Vagina (tissue), 2 donors: ENCODE data around the gene ASCL2.

Experiments
- POLR2A ChIP-seq, 2 donors: fragments of 450-650 bp; IDR thresholded peaks; one replicate each; pipeline ENCODE4 v1.6.1; 2017; ENCODE audit warnings: antibody characterized with exemption in 2 of 2, mild to moderate bottlenecking in 2 of 2, moderate library complexity in 2 of 2
- POLR2AphosphoS5 ChIP-seq, 2 donors: sonication (generic); formaldehyde crosslinking; IDR thresholded peaks; one replicate each; pipeline ENCODE4 v1.9.0; 2017; ENCODE audit warnings: antibody characterized with exemption in 2 of 2, mild to moderate bottlenecking in 2 of 2, low read depth in 1 of 2; ENCODE audit not compliant: insufficient read depth in 1 of 2
- TF ChIP-seq, protein P1 (sequence below), 3 experiments: fragments of 450-650 bp in 2 of 3; fragments of 200-600 bp in 1 of 3; sonication (generic) in 1 of 3; IDR thresholded peaks; one replicate each; pipeline ENCODE4 v1.5.1; 2017 to 2019; ENCODE audit warnings: antibody characterized with exemption in 3 of 3, mild to moderate bottlenecking in 2 of 3, moderate library complexity in 2 of 3

DNA sequence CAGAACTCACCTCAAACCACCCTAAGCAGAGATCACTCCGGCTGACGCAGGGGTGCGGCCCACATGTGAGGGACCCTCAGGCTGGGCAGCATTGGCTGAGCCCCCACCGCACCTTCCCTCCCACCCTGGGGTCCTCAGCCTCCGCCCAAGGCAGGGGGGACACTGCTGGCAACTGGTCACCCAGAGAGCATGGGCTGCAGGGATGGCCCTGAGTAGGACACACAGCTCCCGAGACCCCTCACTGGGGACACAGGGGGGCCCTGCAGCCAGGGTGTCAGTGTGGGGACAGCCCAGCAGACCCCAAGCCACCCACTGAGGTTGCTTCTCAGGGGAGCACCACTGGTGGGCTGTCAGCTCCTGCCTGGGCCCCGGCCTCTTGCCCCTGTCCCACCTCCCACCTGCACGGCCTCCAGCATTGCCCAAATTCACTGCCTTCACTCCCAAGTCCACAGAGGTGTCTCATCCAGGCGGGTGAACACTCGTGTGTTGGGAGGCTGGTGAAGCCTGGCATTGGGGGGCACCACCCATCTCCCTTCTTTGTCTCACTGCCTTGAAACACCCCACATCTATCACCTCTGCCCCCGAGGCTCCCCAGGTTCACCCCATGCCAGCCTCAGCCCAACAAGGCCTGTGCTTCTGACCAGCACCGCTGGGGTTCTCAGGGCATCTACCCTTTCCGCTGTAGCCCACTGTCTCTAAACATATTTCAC, 26.7 kb upstream of the ASCL2 start:
- TF ChIP-seq, protein P1, sequence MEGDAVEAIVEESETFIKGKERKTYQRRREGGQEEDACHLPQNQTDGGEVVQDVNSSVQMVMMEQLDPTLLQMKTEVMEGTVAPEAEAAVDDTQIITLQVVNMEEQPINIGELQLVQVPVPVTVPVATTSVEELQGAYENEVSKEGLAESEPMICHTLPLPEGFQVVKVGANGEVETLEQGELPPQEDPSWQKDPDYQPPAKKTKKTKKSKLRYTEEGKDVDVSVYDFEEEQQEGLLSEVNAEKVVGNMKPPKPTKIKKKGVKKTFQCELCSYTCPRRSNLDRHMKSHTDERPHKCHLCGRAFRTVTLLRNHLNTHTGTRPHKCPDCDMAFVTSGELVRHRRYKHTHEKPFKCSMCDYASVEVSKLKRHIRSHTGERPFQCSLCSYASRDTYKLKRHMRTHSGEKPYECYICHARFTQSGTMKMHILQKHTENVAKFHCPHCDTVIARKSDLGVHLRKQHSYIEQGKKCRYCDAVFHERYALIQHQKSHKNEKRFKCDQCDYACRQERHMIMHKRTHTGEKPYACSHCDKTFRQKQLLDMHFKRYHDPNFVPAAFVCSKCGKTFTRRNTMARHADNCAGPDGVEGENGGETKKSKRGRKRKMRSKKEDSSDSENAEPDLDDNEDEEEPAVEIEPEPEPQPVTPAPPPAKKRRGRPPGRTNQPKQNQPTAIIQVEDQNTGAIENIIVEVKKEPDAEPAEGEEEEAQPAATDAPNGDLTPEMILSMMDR (IDR thresholded peaks at IDR 0.05): no peak
- TF ChIP-seq POLR2A (IDR thresholded peaks at IDR 0.05) (no peak), POLR2AphosphoS5 (IDR thresholded peaks at IDR 0.05; ENCODE audit: insufficient read depth in 1 of 2, low read depth in 1 of 2) (no peak)
